Pons (tissue), 1 donor: ENCODE data around the gene RAB8B.
A peak's percentile ranks its signal among the peaks of the same experiment; 100 is the strongest.

Experiments
- DNase-seq: peaks from one replicate; pipeline ENCODE4 v3.0.0-alpha.2; 2016; ENCODE audit warnings: low spot score

Gene RAB8B

DNA sequence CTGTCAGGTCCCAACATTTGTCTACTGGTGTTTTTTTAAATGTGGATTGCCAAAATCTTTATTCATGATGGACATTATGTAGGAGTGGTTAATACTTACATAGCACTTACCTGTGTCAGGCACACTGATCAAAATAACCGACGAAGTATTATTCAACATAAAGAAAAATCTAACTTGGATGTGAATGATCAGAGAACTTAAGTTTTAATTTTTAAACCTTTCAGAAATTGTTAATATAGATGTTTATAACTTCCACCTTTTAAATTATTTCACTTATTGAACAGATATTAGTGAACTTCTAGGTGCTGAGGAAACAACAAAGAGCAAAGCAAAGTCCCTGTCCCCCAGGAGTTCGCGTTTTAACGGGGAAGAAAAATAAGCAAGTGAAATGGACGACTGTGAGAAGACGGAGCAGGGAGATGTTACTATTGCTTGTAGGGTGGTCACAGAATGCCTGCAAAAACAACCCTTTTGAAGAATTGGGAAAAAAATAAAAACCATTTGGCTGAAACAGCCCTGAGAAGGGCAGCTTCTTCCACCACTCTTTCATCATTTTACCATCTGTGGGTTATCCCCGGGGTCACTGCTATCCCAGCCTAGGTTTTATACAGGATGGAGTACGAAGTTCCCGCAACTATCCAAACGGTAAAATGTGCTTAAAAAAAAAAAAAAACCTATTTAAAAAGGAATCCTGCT is 87.1 kb downstream of the RAB8B start:
- peak; percentile 24 for DNase-seq

DNA sequence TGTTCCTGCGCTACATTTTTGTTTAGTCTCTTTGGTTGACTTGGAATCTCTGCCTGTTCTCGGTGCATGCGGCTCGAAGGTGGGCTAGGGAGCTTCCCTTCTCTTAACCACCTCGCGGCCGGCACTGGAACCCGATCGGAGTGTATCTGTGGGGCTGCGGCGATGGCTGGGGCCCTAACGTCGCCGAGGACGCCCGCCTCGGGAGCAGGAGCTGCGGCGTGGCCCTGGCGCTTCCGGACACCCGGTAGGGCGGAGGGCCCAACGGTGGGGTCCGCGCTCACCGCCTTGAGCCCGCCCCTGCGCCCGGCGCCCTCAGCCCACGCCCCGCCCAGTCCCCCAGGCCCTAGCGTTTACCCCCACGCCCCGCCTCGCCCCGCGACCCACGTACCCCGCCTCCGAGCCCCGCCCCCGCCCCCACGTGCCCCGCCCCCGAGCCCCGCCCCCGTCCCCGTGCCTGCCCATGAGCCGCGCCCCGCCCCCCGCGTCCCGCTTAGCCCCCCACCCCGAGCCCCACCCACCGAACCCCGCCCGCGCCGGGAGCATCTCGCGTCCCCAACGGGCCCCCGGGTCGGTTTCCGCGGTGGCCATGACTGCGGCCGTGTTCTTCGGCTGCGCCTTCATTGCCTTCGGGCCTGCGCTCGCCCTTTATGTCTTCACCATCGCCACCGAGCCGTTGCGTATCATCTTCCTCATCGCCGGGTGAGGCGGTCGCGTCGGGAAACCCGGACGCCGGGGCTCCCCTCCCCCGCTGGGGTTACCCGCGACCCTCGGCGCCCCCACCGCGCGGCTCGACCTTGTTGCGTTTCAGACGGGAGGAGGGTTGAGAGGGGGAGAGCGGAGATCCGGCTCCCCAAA is 87.9 kb downstream of the RAB8B start, which contains the start of gene APH1B:
APH1B (plus strand) TSS at position 568 of the 855 bp plus-strand sequence; CDS start at position 587, 19 bp downstream.
- DNase-seq: peak; percentile 55

DNA sequence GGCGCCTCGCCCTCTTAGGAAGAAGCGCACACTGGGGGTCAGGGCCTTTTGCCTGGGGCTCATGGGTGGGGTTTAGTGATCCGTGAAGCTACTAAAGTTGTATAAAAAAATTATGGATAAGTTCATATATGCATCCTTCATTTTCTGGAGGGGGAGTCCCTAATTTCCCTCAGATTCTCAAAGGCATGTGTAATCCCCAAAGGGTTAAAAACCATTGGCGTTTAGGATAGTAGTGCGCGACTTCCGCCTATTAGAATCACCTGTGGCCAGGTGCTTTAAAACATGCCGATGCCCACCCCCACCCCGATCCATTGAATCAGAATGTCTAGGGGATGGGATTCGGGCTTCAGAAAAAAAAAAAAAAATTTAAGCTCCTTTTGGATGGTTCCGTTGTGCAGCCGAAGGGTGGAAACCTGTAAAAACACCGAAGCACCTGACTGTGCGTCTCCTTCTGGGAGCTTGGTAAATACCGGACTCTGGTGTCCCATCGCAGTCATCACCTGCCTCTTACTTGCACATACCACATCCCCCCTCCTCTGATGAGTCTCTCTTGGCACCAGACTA is 88.6 kb downstream of the RAB8B start:
- DNase-seq: peak; percentile 35

DNA sequence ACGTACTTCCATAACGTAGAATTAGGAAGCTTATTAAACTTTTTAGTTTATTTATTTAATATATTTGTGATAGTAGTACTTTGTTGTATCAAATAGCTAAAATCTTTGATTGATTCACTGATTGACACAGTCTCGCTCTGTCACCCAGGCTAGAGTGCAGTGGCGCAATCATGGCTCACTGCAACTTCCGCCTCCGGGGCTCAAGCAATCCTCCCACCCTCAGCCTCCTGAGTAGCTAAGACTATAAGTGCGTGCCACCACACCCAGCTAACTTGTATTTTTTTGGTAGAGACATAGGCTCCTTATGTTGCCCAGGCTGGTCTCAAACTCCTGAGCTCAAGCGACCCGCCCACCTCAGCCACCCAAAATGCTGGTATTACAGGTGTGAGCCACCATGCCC is 93.7 kb downstream of the RAB8B start:
- no peak for DNase-seq

DNA sequence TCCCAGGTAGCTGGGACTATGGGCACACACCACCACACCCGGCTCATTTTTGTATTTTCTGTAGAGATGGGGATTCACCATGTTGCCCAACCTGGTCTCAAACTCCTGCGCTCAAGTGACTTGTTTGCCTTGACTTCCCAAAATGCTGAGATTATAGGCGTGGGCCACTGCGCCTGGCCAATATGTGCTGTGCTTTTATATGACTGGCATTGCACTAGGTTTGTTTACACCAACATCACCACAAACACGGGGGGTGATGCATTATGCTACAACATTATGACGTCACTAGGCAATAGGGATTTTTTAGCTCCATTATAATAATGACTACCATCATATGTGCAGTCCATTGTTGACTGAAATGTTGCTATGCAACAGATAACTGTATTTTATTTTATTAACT is 94.9 kb downstream of the RAB8B start:
- DNase-seq: no peak

DNA sequence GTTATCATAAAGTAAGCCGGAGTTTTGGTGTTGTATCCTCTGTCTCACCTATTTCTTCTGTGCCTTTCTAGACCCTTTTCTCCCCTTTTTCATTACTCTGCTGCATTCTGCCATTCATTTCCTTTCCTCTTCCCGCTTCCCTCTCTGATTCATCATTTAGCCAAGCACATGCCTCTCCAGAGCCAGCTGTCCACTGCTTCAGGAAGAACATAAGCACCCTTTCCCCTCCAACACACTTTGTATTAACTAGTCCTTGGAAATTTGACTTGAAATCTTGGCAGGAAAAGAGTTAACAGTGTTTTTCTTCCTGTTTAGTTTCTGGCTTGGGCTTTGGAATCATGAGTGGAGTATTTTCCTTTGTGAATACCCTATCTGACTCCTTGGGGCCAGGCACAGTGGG is 97.7 kb downstream of the RAB8B start:
- DNase-seq: no peak

DNA sequence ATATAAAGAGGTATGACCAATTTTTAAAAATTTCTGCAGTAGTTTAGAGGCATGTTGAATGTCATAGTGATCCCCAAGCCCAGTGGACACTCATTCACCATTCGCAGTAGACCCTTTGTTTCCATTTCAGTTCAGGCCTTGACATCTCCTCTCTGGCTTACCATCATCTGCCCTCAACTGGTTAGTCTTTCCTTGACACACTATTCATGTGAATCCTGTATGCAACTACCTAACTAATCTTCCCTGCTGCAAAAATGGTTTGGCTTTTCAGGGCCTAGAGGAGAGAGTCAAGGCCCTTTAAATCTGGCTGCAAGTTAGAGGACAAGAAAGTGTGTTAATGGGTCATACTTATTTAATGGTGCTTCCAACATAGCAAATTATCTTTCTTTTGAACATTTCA is 98.9 kb downstream of the RAB8B start:
- peak; percentile 22 for DNase-seq

DNA sequence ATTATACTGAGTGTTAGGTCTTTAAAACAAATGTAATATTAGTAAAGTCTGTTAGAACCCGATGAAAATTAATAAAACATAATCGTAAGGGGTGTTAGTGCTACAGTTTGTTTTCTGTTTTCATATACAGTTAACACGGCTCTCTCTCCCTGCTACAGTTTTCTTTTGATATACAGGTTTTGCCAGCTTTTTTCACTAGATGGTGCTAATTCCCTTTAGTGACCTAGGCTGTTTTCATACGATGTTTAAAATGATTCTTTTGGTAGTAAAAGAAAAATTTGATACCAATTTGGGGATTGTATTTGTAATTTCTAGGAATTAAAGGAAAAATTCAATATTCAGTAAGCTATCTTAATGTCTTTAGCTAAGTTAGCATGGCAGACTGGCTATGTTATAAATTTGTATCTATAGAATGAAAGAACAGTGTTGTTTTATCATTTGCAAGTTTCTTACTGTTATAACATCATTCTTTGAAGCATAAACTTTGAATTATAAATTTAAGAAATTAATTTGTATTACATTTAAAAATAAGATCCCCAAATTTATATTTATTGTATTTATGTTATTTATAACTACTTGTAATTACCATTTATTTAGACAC is 99.5 kb downstream of the RAB8B start:
- peak; percentile 79 for DNase-seq

DNA sequence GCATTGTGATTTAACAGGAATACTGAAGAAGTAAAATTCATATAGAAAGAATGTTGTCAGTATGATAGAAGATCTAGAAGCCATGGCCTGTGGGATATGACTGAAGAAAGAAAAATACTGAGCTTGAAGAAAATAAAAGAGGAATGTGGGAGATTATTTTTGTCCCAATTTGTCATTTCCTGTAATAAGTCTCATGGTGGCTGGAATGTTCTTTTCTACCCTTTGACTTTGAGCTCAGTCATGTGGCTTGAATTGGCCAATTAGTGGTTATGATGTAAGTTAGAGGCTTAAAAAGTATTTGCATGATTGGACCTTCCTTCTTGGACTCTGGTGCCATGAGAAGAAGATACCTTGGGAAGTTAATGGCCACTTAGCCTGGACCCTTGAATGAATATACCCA is 102.1 kb downstream of the RAB8B start:
- DNase-seq: no peak

DNA sequence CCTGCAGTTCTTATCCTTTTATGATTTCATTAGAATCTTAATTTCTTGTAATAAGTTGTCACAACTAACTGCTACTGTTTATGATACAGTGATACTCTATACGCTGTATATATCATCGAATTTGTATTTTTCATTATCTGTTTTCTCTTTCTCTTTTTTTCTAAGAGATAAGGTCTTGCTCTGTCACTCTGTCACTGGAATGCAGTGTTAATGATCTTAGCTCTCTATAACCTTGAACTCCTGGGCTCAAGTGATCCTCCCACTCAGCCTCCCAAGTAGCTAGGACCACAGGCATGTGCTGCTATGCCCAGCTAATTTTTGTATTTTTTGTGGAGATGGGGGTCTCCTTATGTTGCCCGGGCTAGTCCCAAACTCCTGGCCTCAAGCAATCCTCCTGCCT is 102.8 kb downstream of the RAB8B start:
- DNase-seq: no peak

DNA sequence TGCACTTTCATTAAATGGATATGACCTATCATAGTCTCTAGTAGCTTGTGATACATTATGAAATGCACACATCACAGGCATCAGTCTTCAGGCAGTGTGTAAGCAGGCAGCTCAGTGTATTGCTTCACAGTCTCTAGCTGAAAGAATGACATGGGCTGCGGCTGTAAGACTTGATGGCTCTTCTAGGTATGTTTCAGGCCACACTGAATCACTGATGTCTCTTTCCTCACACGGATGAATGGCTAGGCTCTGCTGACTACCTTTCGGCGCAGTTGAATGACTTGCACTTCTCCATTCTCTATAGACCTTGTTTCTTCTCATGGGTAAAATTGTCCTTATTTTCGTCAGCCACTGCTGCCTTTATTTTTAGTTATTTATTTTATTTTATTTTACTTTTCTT is 103.4 kb downstream of the RAB8B start:
- DNase-seq: no peak

DNA sequence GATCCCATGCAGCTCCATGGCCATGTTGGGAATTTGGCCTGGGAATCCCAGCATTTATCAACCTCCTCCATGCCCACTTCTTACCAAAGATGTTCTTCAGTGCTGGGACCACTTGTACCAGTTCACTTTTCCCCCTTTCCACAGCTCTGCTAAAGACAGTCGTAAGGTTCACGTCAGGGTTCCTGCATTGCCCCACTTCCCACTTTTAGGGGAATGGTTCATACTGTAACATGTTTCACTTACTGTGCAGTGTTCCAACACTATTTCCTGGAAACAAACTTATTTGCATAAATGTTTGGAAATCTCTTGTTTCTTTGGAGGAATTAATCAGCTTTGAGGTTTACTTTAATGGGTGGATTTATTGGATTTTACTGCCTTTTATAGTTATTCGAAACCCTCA is 105.0 kb downstream of the RAB8B start:
- no peak for DNase-seq

DNA sequence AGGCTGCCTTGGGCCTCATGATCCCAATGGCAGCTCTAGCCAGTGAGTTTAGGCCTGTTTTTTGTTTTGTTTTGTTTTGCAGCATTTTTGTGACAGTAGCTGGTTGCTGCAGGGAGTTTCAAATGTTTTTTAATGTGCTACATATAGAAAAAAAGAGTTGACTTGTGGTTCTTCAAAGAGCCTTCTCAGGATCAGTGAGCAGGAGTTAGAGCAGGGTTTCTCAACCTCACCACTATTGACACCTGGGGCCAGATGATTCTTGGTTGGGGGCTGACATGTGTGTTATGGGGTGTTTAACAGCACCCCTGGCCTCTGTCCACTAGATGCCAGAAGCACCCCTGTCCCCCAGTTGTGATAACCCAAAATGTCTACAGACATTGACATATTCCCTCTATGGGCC is 105.9 kb downstream of the RAB8B start:
- DNase-seq: no peak

DNA sequence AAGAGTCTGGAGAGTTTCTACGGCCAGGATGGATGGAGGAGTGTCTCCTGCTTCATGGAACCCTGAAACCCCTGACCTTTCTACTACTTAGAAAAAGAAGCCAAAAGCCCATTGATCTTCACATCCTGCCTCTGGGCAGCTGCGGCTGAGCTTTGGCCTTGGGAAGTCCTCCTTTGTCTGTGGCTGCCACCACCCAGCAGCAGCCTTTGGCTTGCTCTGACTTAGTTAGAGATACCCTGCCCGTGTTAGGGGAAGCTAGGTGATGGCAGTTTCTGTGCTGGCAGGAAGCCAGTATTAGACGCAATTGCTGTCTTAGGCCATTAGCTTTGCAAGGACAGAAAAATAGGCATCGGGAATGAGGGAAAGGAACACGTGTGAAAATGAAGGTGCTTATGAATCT is 106.8 kb downstream of the RAB8B start:
- no peak for DNase-seq

DNA sequence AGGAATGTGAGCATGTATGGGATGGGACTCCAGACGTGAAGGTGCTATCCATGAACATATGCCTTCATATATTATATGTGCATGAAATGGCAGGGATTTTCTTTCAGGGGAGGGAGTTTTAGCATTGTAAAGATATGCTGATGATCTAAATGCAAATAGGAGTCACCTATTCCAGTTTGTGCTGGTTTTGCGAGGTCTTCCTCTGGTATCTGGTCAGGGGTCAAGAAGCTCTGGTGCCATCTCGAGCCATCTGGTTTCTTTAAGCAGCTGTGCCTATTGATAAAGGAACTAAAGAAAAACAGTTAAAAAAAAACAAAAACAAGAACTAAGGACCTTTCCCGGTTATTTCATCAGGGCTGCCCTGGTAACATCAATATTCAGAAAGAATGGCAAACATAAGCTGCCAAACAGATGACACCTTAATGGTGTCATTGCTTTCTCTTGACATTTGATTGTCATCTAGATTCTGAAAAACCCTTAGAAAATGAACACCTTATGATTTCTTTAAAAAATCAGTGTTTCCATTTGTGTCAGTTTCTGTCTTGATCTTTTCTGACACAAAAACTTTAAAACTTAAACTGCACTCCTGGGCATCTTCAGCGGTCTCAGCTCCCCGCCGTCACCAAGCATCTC is 110.7 kb downstream of the RAB8B start:
- DNase-seq: no peak

DNA sequence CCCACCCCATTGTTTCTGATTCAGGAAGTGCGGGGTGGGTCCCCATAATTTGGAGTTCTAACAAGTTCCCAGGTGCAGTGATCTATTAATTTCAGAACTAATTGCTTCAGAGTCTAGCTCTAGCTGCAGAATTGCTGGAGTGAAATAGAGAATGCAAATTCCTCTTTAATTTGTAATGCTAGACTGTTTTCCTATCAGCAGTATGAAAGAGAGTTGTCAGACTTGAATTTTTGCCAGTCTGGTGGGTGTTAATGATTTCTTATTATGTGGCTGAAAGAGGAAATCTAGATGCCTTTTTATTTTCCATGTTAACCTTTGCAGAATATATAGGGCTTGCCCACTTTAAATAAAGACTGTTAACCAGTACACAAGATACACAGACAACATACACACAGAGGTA is 111.7 kb downstream of the RAB8B start:
- no peak for DNase-seq

DNA sequence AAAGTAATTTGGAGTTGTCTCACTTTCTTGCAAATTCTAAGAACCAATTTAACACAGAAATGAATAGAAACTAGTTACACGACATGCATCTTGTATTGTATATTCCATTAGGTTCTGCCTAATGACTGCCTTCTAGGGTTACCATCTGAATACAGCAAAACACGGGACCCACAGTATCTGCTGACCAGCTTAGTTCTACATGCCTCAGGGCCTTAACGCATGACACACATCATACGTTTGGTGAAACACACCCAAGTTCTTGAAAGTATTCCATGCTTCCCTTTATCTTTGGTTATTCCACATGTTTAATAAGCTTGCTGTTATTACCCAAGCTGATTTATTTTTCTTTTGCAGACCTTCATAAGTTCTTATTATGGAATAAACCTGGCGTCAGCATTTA is 115.9 kb downstream of the RAB8B start:
- DNase-seq: no peak

DNA sequence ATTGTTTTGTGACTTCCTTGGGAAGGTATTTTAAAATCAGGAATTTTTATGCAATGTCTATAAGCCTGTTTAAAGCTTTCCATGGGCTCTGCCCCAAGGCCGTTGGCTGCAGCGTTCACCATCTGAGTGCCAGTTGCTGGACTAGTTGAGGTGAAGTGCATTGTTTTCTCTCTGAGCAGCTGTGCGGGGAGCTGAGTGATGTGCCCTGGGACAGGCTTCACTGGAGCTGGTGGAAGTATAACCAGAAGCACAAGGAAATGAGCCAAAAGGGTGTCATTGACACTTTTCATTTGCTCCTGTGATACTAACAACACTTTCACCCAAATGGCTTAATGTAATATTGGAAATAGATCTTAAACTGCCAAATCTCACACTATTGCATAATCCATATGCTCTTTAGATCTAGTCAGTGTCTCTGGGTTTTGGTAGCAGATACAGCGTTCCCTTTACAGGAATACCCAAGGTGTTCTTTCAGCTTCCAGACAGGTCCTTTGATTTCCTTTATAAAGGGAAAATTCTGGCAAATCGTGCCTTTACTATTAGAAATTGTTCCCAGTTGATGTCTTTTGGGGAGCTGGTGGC is 117.2 kb downstream of the RAB8B start:
- DNase-seq: no peak

DNA sequence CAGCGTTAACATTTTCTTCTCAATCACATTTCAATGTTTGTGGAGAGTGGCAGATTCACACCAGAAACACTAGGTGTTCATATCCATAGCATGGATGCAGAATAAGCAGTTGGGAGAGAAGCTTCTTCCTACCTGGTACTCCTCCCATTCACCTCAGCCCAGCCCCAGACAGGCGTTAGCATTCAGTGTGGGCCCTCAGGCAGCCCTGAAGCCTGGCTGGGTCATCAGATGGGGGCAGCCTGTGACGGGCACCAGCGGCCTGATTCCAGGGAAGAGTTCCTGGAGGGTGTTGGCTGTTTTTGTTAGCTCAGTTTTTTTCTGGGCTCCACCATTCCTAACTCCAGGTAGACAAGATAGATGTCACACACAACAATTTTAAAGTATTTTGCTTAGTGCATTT is 119.1 kb downstream of the RAB8B start:
- DNase-seq: no peak

DNA sequence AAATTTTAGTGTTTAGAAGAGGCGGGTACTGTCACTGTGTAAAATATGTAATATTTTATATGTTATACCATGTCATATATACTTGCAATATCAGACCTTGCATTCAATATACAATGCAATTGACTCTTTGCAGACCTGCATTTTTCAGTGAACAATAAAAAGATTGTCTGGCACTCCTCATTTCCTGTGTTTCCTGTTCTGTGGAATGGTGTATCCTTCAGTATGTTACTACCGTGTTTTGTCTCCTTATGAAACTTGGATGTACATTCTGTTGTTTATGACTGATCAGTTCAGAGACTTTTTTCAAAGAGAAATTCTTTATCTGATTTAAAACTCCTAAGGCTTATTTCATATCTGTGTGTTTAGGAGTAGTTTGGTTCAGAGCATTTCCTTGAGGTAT is 119.5 kb downstream of the RAB8B start:
- no peak for DNase-seq

DNA sequence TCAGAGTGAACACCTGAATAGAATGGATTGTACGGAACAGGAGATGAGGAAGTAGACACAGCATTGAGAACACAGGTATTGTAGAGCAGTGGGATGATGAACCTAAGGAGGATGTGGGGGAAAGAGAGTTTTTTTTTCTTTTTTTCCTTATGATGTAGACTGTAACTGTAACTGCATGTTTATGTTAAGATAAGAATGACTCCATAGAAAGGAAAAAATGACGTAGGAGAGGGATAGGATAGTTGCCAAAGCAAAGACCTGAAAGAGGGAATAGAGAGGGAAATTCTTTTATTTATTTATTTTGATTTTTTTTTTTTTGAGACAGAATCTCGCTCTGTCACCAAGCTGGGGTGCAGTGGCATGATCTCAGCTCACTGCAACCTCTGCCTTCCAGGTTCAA is 121.2 kb downstream of the RAB8B start:
- DNase-seq: no peak

DNA sequence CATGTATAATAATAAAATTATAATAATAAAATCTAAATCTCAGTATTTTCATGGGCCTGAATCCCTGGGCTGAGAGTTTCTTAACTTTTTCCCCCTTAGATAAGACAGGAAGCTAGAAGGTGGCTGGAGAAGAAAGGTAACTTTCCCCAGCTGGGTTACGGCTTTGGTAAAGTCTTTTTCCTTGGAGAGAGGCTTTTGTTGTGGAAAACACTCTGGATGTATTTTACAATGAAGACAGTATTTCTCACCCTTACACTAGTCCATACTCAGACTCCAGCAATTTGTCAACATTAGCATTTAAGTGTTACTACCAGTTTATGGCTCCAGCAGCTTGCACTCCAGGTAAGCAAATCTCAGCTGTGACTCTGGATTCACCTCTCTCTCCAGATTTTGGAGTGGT is 122.9 kb downstream of the RAB8B start:
- DNase-seq: no peak
